Skin epidermis (tissue), 12 donors: ENCODE measurements around the gene TAS2R39.
"Not testable (repeated sequence)": the region's sequence is repeated elsewhere in the genome, so short reads cannot be mapped to it uniquely, and the experiment has no call there.

Experiments used
- H3K27ac ChIP-seq, 21 experiments: fragments of 200-600 bp; sonication (generic) in 11 of 21; one replicate each; pipeline ENCODE4 v1.5.0; 2020; ENCODE audit warnings: mild to moderate bottlenecking in 3 of 21, inconsistent platforms in 2 of 21, moderate library complexity in 2 of 21
- H3K4me3 ChIP-seq, 7 experiments: fragments of 200-600 bp; sonication (generic) in 2 of 7; one replicate each; pipeline ENCODE4 v1.5.0; 2020; ENCODE audit warnings: inconsistent platforms in 2 of 7, mild to moderate bottlenecking in 2 of 7, moderate library complexity in 1 of 7

The TAS2R39 gene

DNA sequence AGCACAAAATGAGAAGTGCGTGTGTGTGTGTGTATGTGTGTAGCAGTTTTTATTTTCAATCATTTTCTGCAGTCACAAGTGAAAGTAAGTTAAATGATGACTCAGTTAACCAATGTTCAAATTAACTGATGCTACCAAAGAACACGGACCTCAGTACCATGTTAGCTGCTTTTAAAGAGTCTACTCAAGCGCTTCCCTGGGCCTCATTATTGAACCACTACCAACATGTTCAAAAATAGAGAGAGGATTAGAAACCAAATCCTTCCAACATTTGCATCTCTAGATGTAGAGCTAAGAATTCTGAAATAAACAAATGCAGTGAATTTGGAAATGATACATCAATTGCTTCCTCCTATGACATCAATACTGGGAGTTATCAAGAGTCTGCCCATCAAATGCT lies at the start of gene TAS2R39:
TSS of gene TAS2R39 (plus strand) at position 396 of the 400 bp plus-strand sequence. CDS start at position 396, 0 bp downstream.
- Histone ChIP-seq H3K4me3 (no peak within 1 kb of the TSS), H3K27ac (no peak within 1 kb of the TSS)

DNA sequence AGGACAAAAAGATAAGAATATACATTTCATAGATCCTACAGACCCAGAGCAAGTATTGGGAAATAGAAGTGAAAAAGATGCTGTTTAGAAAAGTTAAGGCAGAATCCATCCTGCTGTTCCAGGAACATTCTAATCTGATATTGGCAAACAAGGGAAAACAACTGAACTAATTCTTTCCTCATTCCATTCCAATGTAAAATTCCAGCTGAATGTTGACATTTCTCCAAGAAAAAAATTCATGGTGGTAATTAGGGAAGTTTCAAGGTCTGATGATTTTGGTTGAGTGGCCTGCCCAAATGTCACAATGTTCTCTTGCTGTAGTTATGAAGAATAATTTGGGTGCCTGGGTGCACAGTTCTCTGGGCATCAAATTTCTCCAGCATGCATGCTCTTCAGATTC lies 36.1 kb upstream of the TAS2R39 start:
- Histone ChIP-seq H3K4me3 (no peak overlapping the region), H3K27ac (no peak overlapping the region)

DNA sequence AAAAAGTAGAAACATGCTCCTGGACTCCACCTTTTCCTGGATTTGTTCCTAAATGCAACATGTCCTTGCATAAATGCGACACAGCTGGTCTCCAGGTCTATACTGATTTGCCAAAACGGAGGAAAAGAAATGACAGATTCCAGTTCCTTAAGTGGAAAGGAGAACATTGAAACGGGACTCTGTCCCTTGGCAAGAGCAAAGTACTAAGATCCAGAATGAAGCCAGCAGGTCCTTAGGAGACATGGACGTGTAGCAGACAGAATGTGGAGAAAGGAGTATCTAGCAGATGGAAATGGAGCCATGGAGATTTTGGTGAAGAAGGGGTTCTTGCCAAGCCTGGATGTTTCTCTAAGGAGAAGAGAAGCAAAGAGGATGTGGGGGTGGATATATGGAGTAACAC lies 35.2 kb upstream of the TAS2R39 start:
- H3K4me3 ChIP-seq, result no peak overlapping the region
- H3K27ac ChIP-seq, result no peak overlapping the region

DNA sequence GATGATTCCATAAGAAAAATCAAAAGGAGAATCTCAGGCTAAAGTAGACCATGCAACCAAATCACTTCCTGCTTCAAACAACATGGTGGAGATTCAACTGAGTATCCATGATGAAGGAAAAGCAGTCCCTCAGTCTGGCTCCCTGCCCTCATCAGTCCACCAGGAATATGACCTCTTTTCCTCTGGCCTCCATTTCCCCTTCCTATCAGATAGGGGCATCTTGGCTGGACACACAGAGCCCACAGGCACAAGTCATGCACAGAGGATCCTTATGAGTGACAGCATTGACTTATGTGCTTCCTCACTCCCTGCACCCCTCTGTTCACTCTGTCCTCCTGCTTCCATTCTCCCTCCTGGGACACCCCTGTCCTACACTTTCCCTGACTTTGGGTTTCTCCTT lies 34.6 kb upstream of the TAS2R39 start:
- H3K27ac ChIP-seq, result no peak overlapping the region
- H3K4me3 ChIP-seq, result no peak overlapping the region

DNA sequence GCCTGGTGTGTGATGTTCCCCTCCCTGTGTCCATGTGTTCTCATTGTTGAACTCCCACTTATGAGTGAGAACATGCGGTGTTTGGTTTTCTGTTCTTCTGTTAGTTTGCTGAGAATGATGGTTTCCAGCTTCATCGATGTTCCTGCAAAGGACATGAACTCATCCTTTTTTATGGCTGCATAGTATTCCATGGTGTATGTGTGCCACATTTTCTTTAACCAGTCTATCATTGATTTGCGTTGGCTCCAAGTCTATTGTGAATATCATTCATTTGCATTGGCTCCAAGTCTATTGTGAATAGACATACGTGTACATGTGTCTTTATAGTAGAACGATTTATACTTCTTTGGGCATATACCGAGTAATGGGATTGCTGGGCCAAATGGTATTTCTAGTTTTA lies 32.5 kb upstream of the TAS2R39 start:
- not testable (repeated sequence) for H3K4me3 ChIP-seq, H3K27ac ChIP-seq

DNA sequence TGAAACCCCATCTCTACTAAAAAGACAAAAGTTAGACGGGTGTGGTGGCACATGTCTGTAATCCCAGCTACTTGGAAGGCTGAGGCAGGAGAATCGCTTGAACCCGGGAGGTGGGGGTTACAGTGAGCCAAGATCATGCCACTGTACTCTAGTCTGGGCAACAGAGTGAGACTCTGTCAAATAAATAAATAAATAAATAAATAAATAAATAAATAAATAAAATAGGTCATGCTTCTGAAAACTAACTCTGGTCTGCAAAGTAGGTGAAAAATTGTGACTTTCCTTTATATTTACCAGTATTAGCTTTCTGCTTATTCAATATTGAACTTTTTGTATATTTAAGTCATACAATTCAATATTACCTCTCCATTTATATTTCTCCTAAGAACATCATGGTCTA lies 24.6 kb upstream of the TAS2R39 start:
- H3K27ac ChIP-seq, H3K4me3 ChIP-seq: not testable (repeated sequence)

DNA sequence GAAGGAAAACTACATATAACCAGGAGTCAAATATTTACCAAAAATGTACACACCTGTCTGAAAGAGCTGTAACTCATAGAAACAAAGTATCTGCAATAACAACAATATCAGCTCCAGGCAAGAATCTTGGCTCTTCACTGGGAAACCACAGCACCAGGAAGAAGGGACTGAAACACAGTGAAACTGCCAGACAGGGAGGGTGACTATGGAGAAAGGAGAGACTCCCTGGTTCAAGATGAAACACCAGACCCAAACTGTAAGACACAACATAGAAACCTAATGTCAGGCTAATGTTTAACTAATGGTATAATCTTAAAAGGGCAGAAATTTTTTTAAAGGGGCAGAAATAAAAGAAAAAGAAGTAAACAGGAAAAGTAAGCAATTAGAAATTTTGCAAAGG lies 11.5 kb upstream of the TAS2R39 start:
- Histone ChIP-seq H3K4me3 (no peak overlapping the region), H3K27ac (no peak overlapping the region)

DNA sequence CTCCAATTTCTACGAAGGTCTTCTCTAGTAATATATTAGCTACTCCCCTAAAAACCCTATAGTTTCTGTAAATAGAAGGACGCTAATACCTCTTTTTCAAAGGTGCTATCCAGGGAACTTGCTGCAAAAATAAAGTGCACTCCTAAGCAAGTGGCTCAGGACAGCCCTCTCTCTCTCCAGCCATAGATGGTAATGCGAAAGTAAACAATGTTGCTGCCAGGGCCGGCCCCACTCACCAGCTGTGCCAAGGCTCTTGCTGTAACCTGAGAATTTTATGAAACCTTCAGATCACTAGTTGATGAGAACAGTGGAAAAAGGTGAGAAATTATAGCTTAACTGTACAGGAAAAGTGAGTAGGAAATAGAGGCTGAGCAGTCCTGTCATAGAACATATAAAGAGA lies 10.9 kb upstream of the TAS2R39 start:
- Histone ChIP-seq H3K27ac (no peak overlapping the region), H3K4me3 (peak overlapping the region in 1 of 7 experiments; percentile 22)

DNA sequence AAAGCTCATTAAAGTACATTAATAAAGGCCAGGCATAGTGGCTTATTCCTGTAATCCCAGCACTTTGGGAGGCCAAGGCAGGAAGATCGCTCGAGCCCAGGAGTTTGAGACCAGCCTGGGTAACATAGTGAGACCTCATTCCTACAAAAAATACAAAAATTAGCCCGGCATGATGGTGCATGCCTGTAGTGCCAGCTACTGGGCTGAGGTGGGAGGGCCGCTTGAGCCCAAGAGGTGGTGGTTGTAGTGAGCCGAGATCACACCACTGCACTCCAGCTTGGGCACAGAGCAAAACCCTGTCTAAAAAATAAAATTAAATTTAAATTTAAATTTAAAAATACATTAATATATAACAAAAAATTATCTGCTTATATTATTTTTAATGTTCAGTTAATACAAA lies 7.1 kb upstream of the TAS2R39 start:
- no peak overlapping the region for H3K27ac ChIP-seq

DNA sequence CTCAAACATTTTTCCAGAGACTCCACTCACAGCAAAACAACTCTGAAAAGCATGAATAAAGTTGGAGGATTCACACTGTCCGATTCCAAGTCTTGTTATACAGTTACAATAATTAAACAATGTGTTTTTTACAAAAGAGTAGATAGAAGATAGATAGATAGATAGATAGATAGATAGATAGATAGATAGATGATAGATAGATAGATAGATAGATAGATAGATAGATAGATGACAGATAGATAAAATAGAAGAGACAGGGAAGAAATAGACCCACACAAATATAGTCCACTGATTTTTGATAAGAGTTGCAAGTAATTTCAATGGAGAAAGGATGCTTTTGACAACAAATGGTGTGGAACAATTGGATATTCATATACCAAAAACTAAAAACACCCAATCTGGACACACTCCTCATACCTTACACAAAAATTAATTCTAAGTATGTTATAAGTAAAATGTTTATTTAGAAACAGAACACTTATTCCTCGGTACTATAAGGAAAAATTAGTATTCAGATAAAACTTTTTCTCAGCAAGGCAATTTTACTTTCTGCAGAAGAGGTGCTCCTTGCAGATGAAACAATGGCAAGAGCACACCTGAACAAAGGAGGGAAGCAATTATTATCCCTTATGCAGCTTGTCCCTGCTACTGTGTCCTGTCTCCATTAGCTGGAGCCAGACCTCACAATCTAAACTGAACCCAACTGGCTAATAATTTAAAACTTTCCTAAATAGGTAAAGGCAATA lies 5.7 kb upstream of the TAS2R39 start:
- H3K4me3 ChIP-seq, result no peak overlapping the region

More for the DNA sequence above, 7.1 kb upstream of the TAS2R39 start:
- H3K4me3 ChIP-seq, result no peak overlapping the region

DNA sequence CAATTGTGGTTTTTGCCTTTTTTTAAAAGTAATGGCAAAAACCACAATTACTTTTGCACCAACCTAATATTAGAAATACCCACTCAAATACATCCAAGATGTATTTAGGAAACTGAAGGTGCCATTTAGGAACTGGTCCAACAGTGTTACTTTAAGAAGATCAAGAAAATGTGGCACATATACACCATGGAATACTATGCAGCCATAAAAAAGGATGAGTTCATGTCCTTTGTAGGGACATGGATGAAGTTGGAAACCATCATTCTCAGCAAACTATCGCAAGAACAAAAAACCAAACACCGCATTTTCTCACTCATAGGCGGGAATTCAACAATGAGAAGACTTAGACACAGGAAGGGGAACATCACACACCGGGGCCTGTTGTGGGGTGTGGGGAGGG lies 2.4 kb upstream of the TAS2R39 start:
- not testable (repeated sequence) for H3K27ac ChIP-seq, H3K4me3 ChIP-seq

More for the DNA sequence above, 5.7 kb upstream of the TAS2R39 start:
- no peak overlapping the region for H3K27ac ChIP-seq

DNA sequence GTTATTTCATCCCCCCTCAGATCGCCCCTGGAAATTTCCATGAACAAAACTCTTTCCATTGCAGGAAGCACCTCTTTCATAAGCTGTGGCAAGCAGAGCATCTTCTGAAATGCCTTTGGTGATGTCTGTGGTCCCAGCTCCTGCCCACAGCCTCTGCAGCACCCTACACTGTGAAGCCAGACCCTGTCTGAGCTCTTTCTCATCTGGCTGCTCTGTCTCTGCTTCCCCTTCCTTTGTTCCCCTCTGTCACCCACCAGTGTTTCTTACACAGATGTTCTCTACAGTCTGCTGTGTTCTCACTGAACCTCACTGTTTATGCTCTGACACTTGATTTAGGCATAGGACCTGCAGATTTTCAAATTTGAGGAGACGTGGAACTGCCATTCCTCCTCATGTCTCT lies 1.9 kb upstream of the TAS2R39 start:
- Histone ChIP-seq H3K4me3 (no peak overlapping the region), H3K27ac (no peak overlapping the region)

DNA sequence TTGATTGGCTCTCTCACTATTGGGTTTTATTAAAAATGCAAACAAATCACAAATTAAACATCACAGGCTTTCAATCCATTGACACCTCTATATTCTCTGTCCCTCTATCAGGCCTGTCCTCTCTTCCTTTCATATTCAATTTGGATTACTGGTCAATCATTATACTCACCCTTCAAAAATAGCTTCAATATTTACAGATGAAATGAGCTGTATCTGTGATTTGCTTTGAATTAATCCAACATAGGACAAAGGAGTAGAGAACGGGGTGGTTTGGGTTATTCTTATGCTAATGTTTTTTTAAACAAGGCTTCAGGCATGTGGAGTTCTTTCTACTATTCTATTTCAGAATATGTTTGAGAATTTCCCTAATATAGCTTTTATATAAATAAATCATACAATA lies 2.3 kb downstream of the TAS2R39 start:
- Histone ChIP-seq H3K4me3 (no peak overlapping the region), H3K27ac (no peak overlapping the region)

DNA sequence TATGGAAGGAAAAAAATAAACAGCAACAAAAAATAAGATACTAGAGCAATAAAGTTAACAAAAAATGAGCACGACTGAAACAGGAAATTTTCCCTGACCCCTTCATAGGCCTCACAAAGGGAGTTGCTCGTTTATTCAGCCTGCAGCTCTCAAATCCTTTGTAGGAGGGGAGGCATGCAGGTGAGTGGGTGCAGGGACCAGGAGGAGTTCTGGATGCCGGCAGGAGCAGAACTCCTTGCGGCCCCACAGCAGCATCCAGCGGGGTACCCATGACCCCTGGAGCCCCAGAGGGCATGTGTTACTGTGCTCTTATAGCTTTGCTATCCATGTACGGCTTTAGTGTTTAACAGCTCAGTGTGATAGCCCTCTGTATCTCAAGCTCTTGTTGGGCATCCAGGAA lies 5.8 kb downstream of the TAS2R39 start:
- no peak overlapping the region for H3K27ac ChIP-seq
- no peak overlapping the region for H3K4me3 ChIP-seq

DNA sequence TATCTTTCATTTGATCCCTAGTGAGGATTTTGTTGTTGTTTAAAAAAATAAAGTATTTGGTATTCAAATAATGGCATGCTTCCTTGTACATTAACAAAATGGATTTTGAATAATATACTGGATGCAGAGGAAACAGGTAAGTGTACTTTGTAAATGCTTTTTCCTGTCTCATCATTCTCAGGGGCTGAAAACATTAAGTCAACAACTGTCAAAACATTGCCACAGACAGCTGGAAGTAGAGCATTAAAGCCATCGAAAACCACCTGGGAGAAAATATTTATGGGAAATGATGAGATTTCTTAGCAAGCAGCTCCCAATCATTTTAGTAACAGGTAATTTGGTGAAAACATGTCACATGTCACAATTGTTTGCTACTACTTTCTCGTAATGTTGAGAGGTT lies 10.7 kb downstream of the TAS2R39 start:
- no peak overlapping the region for H3K4me3 ChIP-seq
- H3K27ac ChIP-seq, result no peak overlapping the region

DNA sequence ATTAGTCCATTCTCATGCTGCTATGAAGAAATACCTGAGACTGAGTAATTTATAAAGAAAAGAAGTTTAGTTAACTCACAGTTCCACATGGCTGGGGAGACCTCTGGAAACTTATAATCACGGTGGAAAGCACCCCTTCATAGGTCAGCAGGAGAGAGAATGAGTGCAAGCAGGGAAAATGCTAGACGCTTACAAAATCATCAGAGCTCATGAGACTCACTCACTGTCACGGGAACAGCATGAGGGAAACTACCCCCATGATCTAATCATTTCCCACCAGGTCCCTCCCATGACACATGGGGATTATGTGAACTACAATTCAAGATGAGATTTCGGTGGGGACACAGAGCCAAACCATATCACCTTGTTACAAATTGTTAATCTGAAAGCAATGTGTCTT lies 15.8 kb downstream of the TAS2R39 start:
- Histone ChIP-seq H3K27ac (no peak overlapping the region), H3K4me3 (no peak overlapping the region)

DNA sequence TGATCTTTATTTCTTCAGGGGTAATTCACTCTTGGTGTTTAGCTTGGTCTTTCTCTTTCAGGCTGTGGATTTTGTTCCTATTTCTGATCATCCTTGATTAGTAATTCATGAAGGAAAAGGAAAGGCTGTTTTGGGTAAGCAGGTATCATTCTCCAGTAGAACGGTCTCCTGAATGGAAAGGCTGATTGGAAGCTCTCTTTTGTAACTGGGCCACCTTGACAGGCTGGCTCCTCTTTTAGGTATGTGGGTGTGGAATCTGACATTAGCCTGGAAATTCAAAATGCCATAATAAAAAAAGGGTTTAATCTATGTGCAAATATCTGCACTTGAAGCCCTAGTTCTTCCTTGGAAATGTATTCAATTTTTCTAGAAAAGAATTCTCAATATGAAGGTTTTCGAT lies 18.9 kb downstream of the TAS2R39 start:
- no peak overlapping the region for H3K4me3 ChIP-seq

DNA sequence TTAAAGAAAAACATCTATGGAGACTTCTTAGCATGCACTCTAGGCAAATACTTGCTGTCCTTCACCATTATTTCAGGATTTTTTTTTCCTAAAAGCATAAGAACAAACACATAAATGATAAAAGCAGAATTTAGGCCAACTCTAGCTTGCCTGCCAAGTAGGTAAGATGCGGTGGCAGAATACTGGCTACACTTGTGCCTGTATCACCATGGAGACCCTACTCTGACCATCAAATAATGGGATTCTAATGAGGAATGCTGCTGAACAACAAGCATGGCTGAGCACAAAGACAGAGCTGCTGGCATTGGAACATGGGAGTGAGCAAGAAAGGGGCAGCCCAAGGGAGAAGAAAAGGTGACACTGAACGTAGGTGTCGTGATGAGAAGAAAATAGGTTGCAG lies 20.2 kb downstream of the TAS2R39 start:
- no peak overlapping the region for H3K27ac ChIP-seq

More for the DNA sequence above, 18.9 kb downstream of the TAS2R39 start:
- H3K27ac ChIP-seq, result no peak overlapping the region

DNA sequence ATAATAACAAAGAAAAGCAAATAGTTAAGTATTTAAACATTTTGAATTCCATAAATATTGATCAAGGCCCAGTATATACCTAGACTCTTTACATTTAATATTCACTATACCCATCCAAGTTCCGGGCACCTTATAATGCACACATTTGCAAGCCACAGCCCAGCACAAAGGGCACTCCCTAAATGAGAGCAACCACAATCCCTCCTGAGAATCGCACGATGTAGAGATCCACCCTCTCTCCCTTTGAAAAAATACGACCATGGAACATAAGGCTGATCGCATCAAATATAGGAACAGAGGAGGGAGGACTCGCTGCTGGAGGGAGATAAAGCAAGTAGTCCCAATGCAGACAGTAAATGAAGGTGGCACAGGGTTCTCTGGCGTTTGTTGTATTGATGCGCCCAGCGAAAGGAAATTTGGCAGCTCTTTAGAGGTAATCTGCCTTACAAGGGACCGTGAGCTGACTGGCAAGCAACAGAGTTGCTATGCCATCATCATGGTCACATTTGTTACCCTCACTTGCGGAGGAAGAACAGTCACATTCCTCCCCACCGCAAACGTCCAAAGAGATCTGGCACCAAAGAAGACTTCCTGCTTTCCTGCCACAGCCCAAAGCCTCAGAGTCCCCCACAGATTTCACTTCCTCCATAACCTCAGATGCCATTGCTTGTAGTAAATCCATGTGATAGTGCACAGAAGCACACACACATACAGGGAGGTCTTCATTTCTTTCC lies 22.5 kb downstream of the TAS2R39 start:
- peak overlapping the region in 2 of 21 experiments; percentile 35 to 45 for H3K27ac ChIP-seq
- no peak overlapping the region for H3K4me3 ChIP-seq

More for the DNA sequence above, 20.2 kb downstream of the TAS2R39 start:
- no peak overlapping the region for H3K4me3 ChIP-seq

DNA sequence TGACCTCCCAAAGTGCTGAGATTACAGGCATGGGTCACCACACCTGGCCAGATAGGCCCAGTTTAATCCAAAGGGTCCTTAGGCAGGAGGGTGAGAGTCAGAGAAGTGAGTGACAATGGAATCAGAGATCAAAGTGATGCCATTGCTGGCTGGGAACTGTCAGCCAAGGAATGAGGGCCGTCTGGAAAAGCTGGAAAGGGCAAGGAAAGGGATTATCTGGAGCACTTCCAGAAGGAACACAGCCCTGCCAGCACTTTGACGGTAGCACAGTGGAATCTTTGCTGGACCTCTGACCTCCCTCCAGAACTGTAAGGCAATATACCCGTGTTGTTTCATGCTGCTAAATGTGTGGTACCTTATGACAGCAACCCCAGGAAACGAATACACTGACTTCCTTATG lies 27.3 kb downstream of the TAS2R39 start:
- Histone ChIP-seq H3K27ac (no peak overlapping the region), H3K4me3 (no peak overlapping the region)

DNA sequence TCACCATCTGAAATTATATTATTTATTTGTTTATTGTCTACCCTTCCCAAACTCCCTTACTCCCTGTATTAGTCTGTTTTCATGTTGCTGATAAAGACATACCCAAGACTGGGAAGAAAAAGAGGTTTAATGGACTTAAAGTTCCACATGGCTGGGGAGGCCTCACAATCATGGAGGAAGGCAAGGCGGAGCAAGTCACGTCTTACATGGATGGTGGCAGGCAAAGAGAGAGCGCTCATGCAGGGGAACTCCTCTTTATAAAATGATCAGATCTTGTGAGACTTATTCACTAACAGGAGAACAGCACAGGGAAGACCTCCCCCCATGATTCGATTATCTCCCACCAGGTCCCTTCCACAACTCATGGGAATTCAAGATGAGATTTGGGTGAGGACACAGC lies 30.3 kb downstream of the TAS2R39 start:
- H3K27ac ChIP-seq, result not testable (repeated sequence)

More for the DNA sequence above, 30.3 kb downstream of the TAS2R39 start:
- not testable (repeated sequence) for H3K4me3 ChIP-seq
